AG09319 (cell line): Measurements from ENCODE around the gene HPGDS.

Experiments
- DNase-seq: peaks from one replicate; pipeline ENCODE4 v3.0.0-alpha.2; 2010; ENCODE audit warnings: low read depth; ENCODE audit errors: extremely low read depth
- CTCF ChIP-seq: IDR thresholded peaks from 2 replicates; pipeline ENCODE4 v1.5.1; 2011; ENCODE audit warnings: low read depth, mild to moderate bottlenecking, inconsistent platforms, low read length, moderate library complexity

HPGDS gene

DNA sequence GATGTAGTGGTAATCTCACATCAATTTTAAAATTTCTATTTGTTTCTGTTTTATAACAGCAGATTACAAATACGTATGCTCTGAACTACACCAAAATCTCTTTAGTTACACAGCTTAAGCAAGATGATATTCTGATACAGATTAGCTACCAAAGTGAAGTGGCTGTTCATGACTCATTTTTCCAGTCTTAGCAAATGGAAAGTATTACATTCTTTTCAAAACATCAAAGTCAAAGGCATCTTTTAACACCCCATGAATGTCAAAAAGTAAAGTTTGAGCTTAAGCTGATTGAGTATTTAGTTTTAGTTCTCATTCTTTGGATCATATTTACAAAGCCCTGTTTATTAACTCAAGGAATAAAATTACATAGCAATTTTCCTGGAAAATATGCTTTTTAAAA lies 6.6 kb upstream of the HPGDS start:
- DNase-seq = no peak
- no peak for TF ChIP-seq CTCF

- no peak for TF ChIP-seq CTCF
- no peak for DNase-seq
These were observed 6.0 kb upstream of the HPGDS start for GRCh38 chr4:94348666-94349065.

DNA sequence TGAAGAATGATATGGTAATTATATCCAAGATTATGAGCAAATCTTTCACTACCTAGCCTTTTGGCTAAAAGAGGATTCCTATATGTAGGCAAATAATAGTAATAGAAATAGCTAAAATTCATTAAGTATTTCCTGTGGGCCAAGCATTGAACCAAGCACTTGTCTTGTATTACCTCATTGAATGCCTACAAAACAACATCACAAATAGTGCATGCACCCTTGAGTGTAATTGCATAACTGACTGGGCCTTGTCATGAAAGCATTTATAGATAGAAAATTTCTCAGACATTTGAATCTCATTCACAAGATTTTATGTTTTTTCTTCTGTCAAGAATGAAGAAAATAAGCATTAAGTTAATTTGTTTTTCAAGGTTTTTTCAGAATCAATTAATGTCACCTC lies 3.9 kb upstream of the HPGDS start:
- DNase-seq = no peak
- no peak for TF ChIP-seq CTCF

- no peak for DNase-seq
- no peak for TF ChIP-seq CTCF
These were observed 3.3 kb upstream of the HPGDS start for GRCh38 chr4:94345969-94346368.

- TF ChIP-seq CTCF = no peak
- DNase-seq = no peak
These were observed 2.6 kb upstream of the HPGDS start for GRCh38 chr4:94345266-94345665.

DNA sequence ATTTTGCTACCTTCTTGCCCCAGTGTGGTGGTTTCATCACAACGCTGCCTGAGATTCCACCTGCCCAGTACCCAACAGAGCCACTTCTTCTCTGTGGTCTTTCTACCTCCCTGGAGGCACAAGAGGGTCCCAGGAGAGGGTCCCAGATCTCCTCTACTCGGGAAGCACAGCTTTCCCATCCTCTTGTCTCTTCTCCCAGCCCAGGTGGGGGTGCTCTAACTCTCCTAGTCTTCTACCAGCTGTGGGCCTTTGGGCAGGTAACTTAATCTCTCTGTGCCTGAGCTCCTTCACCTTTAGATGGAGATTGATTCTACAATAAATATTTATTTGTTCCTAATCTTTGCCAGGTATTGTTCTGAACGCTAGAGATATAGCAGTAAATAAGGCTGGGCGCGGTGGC lies 1.8 kb upstream of the HPGDS start:
- no peak for TF ChIP-seq CTCF
- no peak for DNase-seq

DNA sequence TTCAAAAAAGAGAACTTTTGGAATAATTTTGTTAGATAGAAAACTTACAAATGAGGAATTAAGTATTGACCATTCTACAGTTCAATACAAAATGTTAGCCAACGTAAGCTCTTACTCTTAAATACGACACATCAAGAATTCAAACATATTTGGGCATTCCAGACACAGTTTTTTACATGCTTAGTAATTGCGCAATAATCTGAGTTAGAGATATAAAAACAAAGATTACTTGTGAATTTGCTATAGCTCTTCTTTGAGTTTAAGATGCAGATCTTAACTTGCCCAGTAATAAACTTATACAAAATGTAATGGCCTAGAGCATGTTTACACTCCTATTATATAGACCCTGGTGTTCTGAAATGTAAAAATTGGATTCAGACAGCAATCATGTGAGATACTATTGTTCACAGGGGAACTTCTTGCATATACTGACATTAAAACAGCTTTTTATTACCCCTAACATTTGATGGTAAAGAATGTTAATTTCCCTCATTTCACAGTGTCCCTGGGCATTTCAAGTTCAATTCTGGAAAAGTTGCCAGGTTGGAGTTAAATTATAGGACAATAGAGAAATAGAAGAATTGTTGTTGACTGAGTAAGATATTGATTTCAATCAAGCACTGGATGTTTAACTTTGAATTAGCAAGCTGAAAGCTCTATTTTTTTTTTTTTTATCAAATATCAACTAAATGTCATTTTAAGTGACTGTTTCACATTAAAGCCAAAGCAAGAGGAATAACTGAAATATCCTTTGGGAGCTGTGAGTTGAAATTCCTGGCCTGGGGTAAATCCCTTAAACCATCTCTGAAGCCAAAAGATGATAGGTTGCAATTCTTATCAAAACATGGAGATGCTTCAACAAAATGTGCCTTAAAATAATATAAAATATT lies 910 bp downstream of the HPGDS start:
- DNase-seq = no peak
- TF ChIP-seq CTCF = no peak
